Measurements from ENCODE around the gene PALLD. TPM values are rescaled to one million over a fixed set of nuclear protein-coding genes. Genes with fewer than 3 reads are reported as not detected.

Gene PALLD
- total RNA-seq, 4 donors from 2014 or later, result 71.8 to 106 (median 83.3) TPM

DNA sequence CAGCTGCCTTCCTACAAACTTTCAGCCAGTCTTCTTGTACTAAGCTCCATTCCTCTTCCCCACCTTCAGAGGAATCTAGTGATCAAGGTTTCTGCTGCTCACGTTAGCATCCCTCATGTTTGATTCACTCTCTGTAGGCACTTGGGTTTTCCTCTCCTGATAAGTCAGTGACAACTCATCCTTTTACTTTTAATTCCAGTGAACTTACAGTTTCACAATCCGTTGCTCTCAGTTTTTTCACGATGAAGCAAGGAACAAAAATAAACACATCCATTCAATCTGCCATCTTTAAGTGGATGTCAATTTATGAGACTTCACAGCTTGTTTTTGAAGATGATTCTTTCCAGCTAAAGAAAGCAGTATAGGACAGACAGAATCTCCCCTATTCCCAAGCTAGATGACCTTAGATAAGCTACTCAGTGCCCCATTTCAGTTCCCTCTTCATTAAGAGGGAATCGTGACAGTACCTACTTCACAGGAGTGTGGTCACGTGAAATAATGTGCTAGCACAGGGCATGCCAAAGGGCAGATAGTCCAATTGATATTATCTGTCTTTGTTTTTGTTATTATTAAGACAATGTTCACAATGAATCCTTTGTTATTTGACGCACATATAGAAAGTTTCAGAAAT, 234.3 kb downstream of the PALLD start:
- TF ChIP-seq, protein P1, sequence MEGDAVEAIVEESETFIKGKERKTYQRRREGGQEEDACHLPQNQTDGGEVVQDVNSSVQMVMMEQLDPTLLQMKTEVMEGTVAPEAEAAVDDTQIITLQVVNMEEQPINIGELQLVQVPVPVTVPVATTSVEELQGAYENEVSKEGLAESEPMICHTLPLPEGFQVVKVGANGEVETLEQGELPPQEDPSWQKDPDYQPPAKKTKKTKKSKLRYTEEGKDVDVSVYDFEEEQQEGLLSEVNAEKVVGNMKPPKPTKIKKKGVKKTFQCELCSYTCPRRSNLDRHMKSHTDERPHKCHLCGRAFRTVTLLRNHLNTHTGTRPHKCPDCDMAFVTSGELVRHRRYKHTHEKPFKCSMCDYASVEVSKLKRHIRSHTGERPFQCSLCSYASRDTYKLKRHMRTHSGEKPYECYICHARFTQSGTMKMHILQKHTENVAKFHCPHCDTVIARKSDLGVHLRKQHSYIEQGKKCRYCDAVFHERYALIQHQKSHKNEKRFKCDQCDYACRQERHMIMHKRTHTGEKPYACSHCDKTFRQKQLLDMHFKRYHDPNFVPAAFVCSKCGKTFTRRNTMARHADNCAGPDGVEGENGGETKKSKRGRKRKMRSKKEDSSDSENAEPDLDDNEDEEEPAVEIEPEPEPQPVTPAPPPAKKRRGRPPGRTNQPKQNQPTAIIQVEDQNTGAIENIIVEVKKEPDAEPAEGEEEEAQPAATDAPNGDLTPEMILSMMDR (IDR thresholded peaks at IDR 0.05), result no peak
- TF ChIP-seq POLR2A (IDR thresholded peaks at IDR 0.05), result no peak
- no peak for TF ChIP-seq POLR2AphosphoS5 (IDR thresholded peaks at IDR 0.05)
- no peak for TF ChIP-seq EP300 (IDR thresholded peaks at IDR 0.05)
- 75% methylated on average over 6 of the region's 6 CpGs for WGBS
- H3K27ac ChIP-seq, result no peak overlapping the region
- H3K27me3 ChIP-seq, result no peaks in the 10 kb centered on the region
- H3K36me3 ChIP-seq, result no peaks in the 10 kb centered on the region
- no peaks in the 10 kb centered on the region for H3K9me3 ChIP-seq
- no peak overlapping the region for H3K4me3 ChIP-seq
- DNase-seq (ENCODE audit: low spot score in 2 of 2), result no peak
- no peaks in the 10 kb centered on the region for H3K4me1 ChIP-seq

DNA sequence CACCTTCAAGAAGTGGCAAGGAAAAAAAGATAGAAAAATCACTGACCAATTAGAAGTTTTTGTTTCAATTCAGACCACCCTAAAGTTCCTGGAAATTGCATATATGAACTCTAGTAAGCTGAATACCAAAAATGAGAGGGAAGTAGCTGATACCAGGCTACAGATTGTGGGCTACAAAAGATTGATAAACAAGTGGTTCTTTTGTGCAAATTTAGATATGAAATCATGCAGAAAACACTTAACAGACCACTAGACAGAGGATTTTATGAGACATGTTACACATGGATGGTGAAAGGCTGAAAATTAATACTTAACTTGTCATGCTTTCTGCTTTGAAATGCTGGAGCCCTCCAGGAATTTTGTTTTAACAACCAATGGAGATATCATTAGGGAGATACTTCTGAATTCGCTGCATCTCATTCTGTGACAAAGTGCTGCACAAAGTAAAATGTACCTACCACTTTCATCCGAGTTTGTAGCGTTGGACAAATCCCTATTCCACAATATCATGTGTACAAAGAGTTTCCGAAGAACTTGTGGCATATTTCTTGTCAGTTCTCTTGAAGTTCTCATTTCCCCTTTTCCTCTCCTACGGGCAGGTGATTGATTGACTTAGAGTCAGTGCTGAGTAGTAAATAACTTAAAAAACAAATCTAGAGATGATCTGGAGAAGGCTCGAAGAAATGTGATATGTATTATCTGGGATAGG, 235.0 kb downstream of the PALLD start:
- no peaks in the 10 kb centered on the region for H3K36me3 ChIP-seq
- H3K27me3 ChIP-seq, result no peaks in the 10 kb centered on the region
- H3K4me1 ChIP-seq, result no peaks in the 10 kb centered on the region
- TF ChIP-seq POLR2A (IDR thresholded peaks at IDR 0.05), result no peak
- TF ChIP-seq POLR2AphosphoS5 (IDR thresholded peaks at IDR 0.05), result no peak
- no peak for TF ChIP-seq EP300 (IDR thresholded peaks at IDR 0.05)
- TF ChIP-seq, protein P1 (IDR thresholded peaks at IDR 0.05), result no peak
- H3K27ac ChIP-seq, result no peak overlapping the region
- DNase-seq (ENCODE audit: low spot score in 2 of 2), result no peak
- WGBS, result 87% methylated on average over 6 of the region's 6 CpGs
- no peaks in the 10 kb centered on the region for H3K9me3 ChIP-seq
- H3K4me3 ChIP-seq, result no peak overlapping the region

DNA sequence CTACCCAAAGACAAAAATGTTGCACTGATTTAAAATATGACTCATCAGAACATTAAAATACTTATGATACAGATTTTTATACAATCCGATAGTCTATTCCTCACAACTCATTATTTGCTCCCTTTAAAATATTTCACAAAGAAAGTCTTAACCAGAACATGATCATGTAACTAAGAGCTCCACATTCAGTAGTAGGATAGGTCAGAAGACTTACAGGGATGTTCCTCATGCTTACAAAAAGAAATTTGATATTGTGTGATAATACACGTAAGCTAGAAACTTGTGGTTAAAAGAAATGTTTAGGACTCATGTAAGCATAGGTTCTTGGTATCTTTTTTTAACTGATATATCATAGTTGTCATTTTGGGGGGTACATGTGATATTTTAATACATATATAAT, 235.9 kb downstream of the PALLD start:
- no peaks in the 10 kb centered on the region for H3K9me3 ChIP-seq
- TF ChIP-seq, protein P1 (IDR thresholded peaks at IDR 0.05), result no peak
- no peak for TF ChIP-seq POLR2AphosphoS5 (IDR thresholded peaks at IDR 0.05)
- TF ChIP-seq EP300 (IDR thresholded peaks at IDR 0.05), result no peak
- DNase-seq (ENCODE audit: low spot score in 2 of 2), result no peak
- no peaks in the 10 kb centered on the region for H3K27me3 ChIP-seq
- no peaks in the 10 kb centered on the region for H3K36me3 ChIP-seq
- H3K4me1 ChIP-seq, result no peaks in the 10 kb centered on the region
- H3K4me3 ChIP-seq, result no peak overlapping the region
- WGBS, result 95% methylated on average over 2 of the region's 2 CpGs
- H3K27ac ChIP-seq, result no peak overlapping the region

DNA sequence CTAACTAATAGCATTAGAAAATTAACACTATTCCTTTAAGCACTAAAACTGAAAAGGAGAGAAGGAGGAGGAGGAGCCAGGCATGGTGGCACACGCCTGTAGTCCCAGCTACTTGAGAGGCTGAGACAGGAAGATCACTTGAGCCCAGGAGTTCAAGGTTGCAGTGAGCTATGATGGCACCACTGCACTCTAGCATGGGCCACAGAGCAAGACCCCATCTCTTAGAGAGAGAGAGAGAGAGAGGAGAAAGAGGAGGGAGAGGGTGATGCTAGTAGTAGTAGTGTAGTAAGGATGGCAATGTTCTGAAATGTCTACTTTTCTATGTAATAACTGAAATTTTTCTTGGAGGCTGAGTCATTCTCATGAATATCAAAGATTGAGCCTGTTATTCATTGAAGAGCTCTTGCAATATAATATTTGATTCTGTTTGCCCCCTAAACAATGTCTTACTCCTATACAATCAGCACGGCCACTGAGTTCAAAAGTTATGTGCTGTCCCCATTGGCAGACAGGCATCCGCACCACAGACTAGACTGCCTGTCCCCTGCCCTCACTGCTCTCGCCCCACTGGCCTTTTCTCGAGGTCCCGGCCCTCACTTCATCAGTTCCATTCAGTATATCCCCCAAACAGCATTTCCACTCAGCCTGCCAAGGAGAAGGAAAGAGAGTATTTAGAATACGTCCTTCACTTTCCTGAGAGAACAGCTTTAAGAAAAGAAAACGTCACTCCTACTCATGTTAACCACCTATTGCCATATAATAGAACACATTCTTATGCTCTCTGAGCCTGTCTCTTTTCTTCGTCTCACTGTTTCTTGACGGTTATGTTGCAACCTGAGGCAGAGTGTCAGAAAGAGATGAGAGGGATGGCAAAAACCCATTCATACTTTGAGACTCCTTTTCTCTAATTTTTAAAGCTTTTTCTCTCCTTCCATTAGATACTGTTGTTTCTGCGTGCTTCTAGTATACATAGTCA, 238.1 kb downstream of the PALLD start:
- Histone ChIP-seq H3K27ac (no peak overlapping the region), H3K9me3 (no peaks in the 10 kb centered on the region), H3K36me3 (no peaks in the 10 kb centered on the region), H3K4me3 (no peak overlapping the region), H3K4me1 (no peaks in the 10 kb centered on the region), H3K27me3 (no peaks in the 10 kb centered on the region)
- WGBS, result 72% methylated on average over 11 of the region's 11 CpGs
- TF ChIP-seq POLR2AphosphoS5 (IDR thresholded peaks at IDR 0.05) (no peak), POLR2A (IDR thresholded peaks at IDR 0.05) (no peak), EP300 (IDR thresholded peaks at IDR 0.05) (no peak)
- TF ChIP-seq, protein P1 (IDR thresholded peaks at IDR 0.05), result no peak
- DNase-seq (ENCODE audit: low spot score in 2 of 2), result no peak

All from suprapubic skin (tissue), 4 donors.